Stimulated activated CD4-positive, alpha-beta T cell treated with anti-CD3 and anti-CD28 coated beads, Interleukin-4, amount 100 ng/mL, for 1 hour (primary cell): Measurements from ENCODE around the gene ADCY1.
A peak's percentile ranks its signal among the peaks of the same experiment; 100 is the strongest.
"Not testable (repeated sequence)": the region's sequence is repeated elsewhere in the genome, so short reads cannot be mapped to it uniquely, and the experiment has no call there.

ENCODE experiments used
- DNase-seq: peaks from one replicate; pipeline ENCODE4 v3.0.0-alpha.2; 2020

Gene ADCY1

GRCh38 chr7:45768516-45769394 is 194.6 kb downstream of the ADCY1 start:
- peak; percentile 98 for DNase-seq

GRCh38 chr7:45769626-45770025 is 195.5 kb downstream of the ADCY1 start:
- DNase-seq = not testable (repeated sequence)
